Central memory CD8-positive, alpha-beta T cell (primary cell): ENCODE measurements around the gene RPA3.
A peak's percentile ranks its signal among the peaks of the same experiment; 100 is the strongest.
"Not testable (repeated sequence)": the region's sequence is repeated elsewhere in the genome, so short reads cannot be mapped to it uniquely, and the experiment has no call there.

Experiments used
- ATAC-seq: fragments of 150-1000 bp; cut with Tn5 transposase; replicated peaks from 2 replicates; pipeline ENCODE4 v1.10.0; 2022; ENCODE audit warnings: mild to moderate bottlenecking, moderate FRiP score, moderate number of reproducible peaks; ENCODE audit not compliant: poor library complexity, severe bottlenecking; ENCODE audit errors: extremely low read depth
- DNase-seq, 2 donors: peaks; one replicate each; pipeline ENCODE4 v3.0.0; 2021; ENCODE audit warnings: low spot score in 2 of 2
- H3K27ac Mint-ChIP-seq: one replicate; pipeline ENCODE4 v1.8.0; 2022; ENCODE audit warnings: low read depth, mild to moderate bottlenecking, moderate library complexity, mixed read lengths
- H3K27me3 Mint-ChIP-seq: one replicate; pipeline ENCODE4 v1.8.0; 2022; ENCODE audit warnings: mixed read lengths
- H3K36me3 Mint-ChIP-seq: one replicate; pipeline ENCODE4 v1.8.0; 2022; ENCODE audit warnings: mild to moderate bottlenecking, moderate library complexity, mixed read lengths; ENCODE audit not compliant: insufficient read depth
- H3K4me1 Mint-ChIP-seq: one replicate; pipeline ENCODE4 v1.8.0; 2022; ENCODE audit warnings: mixed read lengths
- H3K4me3 Mint-ChIP-seq: one replicate; pipeline ENCODE4 v1.8.0; 2022; ENCODE audit warnings: mild to moderate bottlenecking, moderate library complexity, mixed read lengths
- H3K9me3 Mint-ChIP-seq: one replicate; pipeline ENCODE4 v1.8.0; 2022; ENCODE audit warnings: mixed read lengths

RPA3 gene

DNA sequence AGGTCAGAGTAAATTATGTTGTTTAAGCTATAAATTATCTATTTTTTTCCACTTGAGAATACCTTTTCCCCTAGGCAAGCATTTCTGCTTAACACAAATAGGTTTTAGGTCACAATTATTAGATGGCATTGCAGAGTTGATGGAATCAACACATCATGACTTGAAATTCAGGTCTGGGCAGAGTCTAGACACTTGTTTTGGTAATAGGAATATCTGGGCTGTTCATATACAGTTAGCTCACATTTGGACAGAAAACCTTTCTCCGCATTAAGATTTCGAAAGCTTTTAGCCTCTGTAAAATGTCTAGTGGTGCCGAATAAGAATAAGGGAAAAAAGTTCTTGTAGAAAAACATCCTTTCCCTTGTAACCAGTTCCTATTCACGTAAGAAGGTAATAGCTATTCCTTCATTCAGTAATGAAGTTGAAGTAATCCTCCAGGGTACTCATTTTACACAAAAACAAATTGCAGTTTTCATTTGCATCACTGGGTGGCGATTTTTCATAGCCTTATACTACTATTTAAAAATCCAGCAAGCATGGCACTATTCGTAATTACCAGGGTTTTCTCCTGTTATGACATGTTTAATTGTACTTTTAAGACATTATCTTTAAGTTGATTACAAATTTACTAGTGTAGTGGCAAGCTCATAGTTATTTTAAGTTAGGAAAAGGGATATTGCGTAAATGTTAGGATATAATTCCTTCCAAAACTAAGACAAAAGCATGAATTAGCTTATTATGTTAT is 37.0 kb downstream of the RPA3 start:
- Mint-ChIP-seq H3K4me1 (peaks cover 26% of the 10 kb centered on the region), H3K36me3 (peaks cover 9% of the 10 kb centered on the region), H3K27me3 (no peaks in the 10 kb centered on the region), H3K4me3 (no peak overlapping the region), H3K27ac (no peak overlapping the region), H3K9me3 (no peaks in the 10 kb centered on the region)
- ATAC-seq, result peak; percentile 64
- peak in 1 of 2 donors; percentile 27 for DNase-seq

DNA sequence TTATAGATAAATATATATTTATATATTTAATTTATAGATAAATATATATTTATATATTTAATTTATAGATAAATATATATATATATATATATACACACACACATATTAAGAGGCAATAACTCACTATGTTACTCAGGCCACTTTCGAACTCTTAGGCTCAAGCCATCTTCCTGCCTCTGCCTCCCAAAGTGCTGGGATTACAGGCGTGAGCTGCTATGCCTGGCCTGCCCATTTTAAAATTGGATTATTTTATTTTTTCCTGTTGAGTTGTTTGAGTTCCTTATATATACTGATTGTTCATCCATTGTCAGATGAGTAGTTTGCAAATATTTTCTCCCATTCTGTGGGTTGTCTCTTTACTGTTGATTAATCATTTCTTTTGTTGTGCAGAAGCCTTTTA is 38.8 kb downstream of the RPA3 start:
- not testable (repeated sequence) for H3K4me3 Mint-ChIP-seq, H3K9me3 Mint-ChIP-seq, DNase-seq, H3K27me3 Mint-ChIP-seq, ATAC-seq, H3K27ac Mint-ChIP-seq
- H3K4me1 Mint-ChIP-seq, result peaks cover 26% of the 10 kb centered on the region
- H3K36me3 Mint-ChIP-seq, result peaks cover 12% of the 10 kb centered on the region

DNA sequence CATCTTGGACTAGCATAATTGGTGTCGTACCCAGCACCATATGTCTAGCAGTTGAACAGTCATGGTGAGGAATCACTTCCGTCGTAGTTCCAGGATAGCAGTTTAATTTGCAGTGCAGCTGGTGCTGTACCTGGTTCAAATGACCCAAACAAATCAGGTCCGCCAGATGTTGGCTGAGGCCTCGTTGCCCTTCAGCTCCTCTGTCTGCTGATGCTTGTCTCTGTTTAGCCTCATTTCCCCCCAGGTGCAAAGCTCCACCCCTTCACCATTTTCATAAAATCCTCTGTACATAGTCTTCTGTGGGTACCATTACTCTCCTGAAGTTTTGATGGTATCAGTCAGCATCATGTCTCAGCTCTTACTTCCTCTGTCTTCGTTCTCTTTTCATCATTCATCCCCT is 42.7 kb downstream of the RPA3 start:
- Mint-ChIP-seq H3K27ac (peak overlapping the region; percentile 69), H3K36me3 (peaks cover 9% of the 10 kb centered on the region), H3K4me3 (no peak overlapping the region), H3K27me3 (no peaks in the 10 kb centered on the region), H3K4me1 (peaks cover 31% of the 10 kb centered on the region), H3K9me3 (no peaks in the 10 kb centered on the region)
- no peak for DNase-seq
- no peak for ATAC-seq

DNA sequence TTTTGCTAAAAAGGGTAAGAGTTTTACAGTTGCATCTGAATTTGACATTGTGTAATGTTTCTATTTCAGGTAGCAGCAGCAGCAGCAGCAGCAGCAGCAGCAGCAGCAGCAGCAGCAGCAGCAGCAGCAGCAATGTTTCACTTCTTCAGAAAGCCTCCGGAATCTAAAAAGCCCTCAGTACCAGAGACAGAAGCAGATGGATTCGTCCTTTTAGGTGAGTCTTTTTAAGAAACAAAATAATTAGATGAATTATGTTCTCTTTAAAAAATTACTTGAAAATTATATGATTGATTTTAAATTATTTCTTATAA is 45.2 kb downstream of the RPA3 start:
- H3K27ac Mint-ChIP-seq, result peak overlapping the region; percentile 23
- H3K4me3 Mint-ChIP-seq, result no peak overlapping the region
- H3K36me3 Mint-ChIP-seq, result peaks cover 9% of the 10 kb centered on the region

DNA sequence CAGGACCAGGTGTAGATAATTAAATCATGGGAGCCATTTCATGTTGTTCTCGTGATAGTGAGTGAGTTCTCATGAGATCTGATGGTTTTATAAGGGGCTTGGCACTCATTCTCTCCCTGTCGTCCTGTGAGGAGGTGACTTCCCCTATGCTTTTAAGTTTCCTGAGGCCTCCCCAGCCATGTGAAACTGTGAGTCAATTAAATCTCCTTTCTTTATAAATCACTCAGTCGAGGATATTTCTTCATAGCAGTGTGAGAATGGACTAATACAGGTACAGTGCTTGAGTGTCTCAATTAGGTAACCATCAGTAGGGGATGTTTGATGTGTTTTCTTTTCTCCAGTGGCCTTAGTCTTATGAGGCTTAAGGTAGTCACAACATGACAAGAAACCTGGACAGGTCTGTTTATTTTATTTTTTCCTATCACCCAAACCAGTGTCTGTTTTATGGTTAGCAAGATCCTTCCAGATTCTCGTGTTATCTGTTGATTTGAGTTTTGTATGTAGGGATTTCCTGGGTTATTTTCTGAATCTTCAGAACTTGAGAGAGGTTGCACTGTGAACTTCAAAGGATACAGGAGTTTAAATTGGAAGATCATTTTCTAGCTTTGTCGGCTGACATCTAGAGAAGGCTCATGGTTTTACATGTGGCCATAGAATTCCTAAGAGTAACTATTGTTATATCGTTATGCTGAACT is 45.7 kb downstream of the RPA3 start:
- Mint-ChIP-seq H3K9me3 (no peaks in the 10 kb centered on the region), H3K4me1 (peaks cover 27% of the 10 kb centered on the region), H3K27me3 (no peaks in the 10 kb centered on the region), H3K36me3 (peaks cover 8% of the 10 kb centered on the region), H3K27ac (peak overlapping the region; percentile 23), H3K4me3 (no peak overlapping the region)
- ATAC-seq (no peak), DNase-seq (no peak)

More for the DNA sequence above, 45.2 kb downstream of the RPA3 start:
- Mint-ChIP-seq H3K27me3 (no peaks in the 10 kb centered on the region), H3K9me3 (no peaks in the 10 kb centered on the region), H3K4me1 (peaks cover 27% of the 10 kb centered on the region)
- DNase-seq (no peak), ATAC-seq (no peak)

DNA sequence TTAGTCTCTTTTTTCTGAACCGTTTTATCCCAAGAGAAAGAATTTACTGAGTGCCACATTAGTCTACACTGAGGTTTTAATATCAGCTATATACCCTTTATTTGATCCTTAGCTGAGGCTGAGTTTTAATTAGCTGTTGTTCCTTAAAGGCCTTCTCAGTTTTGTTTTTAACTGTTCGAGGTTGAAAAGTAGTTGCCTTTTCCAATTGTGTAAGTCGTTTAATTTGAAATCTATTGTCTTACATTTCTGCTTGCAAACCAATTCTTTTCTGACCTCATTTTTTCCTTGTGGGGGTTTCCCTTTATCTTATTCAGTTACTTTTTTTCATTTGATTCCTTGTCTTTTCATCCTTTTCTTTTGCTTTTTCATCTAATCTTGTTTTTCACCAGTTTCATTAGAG is 47.0 kb downstream of the RPA3 start:
- no peak overlapping the region for H3K4me3 Mint-ChIP-seq
- no peaks in the 10 kb centered on the region for H3K9me3 Mint-ChIP-seq
- no peak for ATAC-seq
- H3K4me1 Mint-ChIP-seq, result peaks cover 27% of the 10 kb centered on the region
- peaks cover 6% of the 10 kb centered on the region for H3K36me3 Mint-ChIP-seq
- DNase-seq, result no peak
- H3K27ac Mint-ChIP-seq, result peak overlapping the region; percentile 30
- no peaks in the 10 kb centered on the region for H3K27me3 Mint-ChIP-seq

DNA sequence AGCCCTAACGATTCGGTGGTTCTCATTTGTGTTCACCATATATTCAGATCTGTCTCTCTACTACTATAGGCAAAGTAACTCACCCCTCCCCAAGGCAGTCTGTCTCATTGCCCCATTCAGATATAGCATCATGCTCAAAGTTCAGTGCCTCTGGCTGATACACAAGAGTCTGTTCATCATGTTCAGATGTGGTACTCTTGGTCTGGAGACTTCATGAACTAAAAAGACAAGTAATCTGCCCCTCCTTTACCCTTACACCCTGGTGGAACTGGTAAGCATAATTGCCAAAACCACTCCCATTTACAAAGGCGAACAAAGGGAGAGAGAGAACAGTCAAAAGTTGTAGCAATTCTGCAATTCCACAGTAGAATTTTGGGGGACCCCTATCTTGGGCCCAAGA is 47.9 kb downstream of the RPA3 start:
- Mint-ChIP-seq H3K9me3 (no peaks in the 10 kb centered on the region), H3K4me3 (no peak overlapping the region), H3K27ac (no peak overlapping the region), H3K27me3 (no peaks in the 10 kb centered on the region), H3K36me3 (peaks cover 4% of the 10 kb centered on the region), H3K4me1 (peaks cover 31% of the 10 kb centered on the region)
- DNase-seq, result no peak
- ATAC-seq, result no peak

DNA sequence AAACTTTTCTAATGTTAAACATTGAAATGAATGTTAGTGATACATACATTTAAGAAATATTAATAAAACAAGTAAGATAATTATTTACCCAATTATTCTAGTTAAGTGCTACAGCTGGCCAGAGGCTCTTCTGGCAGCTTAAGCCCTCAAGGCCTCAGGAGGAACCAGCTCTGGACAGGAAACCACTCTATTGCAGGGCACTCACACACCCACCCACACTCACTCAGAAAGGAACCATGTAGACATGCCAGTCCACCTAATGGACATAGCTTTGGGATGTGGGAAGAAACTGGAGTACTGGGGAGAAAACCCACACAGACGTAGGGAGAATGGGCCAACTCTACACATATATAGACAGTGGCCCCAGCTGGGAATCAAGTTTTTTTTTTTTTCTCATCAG is 49.7 kb downstream of the RPA3 start:
- Mint-ChIP-seq H3K27ac (no peak overlapping the region), H3K9me3 (no peaks in the 10 kb centered on the region), H3K36me3 (peaks cover 4% of the 10 kb centered on the region), H3K4me1 (peaks cover 41% of the 10 kb centered on the region), H3K4me3 (no peak overlapping the region), H3K27me3 (no peaks in the 10 kb centered on the region)
- DNase-seq, result no peak
- no peak for ATAC-seq

DNA sequence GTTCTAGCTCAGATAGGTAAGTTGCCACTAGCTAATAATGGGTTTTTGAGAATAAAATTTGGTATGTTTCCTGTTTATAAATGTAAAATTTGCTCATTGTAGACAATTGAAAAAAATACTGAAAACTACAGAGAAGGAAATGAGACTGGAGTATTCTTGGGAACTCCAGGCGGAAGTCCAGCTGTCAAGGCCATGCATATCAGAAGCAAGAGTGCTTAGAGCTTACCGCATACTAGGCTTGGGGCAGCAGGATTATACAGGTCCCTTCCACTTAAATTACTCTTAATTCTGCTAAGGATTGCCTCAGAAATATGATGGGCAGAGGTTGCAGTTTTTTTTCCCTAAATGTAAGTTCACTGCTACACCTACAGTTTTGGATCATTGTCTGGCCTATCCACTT is 51.2 kb downstream of the RPA3 start:
- ATAC-seq, result no peak
- no peaks in the 10 kb centered on the region for H3K9me3 Mint-ChIP-seq
- H3K36me3 Mint-ChIP-seq, result peaks cover 1% of the 10 kb centered on the region

DNA sequence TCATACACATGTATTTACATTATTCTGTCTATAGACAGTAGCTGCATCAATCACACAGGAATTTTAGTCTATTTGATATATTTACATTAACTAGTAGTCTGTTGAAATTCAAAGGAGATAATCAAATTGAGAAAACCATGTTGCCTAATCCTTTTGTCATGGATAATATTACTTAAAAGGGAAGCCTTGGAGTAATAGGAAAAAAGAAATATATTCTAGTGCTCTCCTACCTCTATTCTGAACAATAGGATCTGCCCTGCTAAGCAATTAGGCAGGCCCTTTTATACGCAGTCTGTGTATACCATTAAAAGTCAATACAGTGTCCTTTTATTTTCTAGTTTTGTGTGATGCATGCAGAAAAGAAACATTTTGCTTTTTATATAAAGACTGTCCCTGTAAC is 53.4 kb downstream of the RPA3 start:
- ATAC-seq (no peak), DNase-seq (no peak)
- Mint-ChIP-seq H3K4me1 (peaks cover 32% of the 10 kb centered on the region), H3K27ac (no peak overlapping the region), H3K9me3 (peaks cover 1% of the 10 kb centered on the region), H3K36me3 (peaks cover 1% of the 10 kb centered on the region), H3K4me3 (no peak overlapping the region), H3K27me3 (no peaks in the 10 kb centered on the region)

More for the DNA sequence above, 51.2 kb downstream of the RPA3 start:
- no peak for DNase-seq
- Mint-ChIP-seq H3K27me3 (no peaks in the 10 kb centered on the region), H3K27ac (no peak overlapping the region), H3K4me3 (no peak overlapping the region), H3K4me1 (peaks cover 36% of the 10 kb centered on the region)

DNA sequence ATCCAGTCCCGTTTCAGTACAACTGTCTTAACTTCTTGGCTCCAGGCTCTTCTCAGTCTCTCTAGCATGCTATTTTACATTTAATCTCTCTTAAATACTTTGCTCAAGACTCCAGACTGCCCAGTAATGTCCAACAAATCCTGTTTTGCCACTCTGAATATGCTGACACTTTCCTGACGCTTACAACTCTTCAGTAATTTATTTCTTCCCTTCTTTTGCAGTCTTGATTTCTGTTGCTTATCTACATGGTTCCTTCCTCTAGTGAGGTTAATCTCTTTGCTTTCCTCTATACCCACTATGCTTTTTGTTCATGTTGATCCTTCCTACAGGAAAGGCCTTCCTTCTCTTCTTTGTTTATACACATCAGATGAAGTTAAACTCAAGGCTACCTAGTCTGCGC is 54.1 kb downstream of the RPA3 start:
- H3K4me3 Mint-ChIP-seq, result no peak overlapping the region
- no peak overlapping the region for H3K27ac Mint-ChIP-seq
- H3K4me1 Mint-ChIP-seq, result peaks cover 39% of the 10 kb centered on the region
- ATAC-seq (no peak), DNase-seq (no peak)
- peaks cover 9% of the 10 kb centered on the region for H3K9me3 Mint-ChIP-seq
- peaks cover 1% of the 10 kb centered on the region for H3K36me3 Mint-ChIP-seq
- no peaks in the 10 kb centered on the region for H3K27me3 Mint-ChIP-seq

DNA sequence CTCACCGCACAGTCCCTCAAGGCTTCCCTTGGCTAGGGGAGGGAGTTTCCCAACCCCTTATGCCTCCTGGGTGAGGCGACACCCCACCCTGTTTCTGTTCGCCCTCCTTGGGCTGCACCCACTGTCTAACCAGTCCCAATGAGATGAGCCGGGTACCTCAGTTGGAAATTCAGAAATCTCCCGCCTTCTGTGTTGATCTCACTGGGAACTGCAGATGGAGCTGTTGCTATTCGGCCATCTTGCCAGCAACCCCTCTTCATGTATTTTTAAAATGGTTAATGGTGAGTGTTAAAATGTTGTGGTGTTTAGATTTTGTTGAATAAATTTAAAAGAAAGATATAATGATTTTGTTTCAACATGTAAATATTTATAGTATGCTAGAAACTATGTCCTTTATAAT is 55.9 kb downstream of the RPA3 start:
- H3K4me1 Mint-ChIP-seq, result peaks cover 54% of the 10 kb centered on the region
- H3K9me3 Mint-ChIP-seq, result peaks cover 19% of the 10 kb centered on the region
- H3K27me3 Mint-ChIP-seq, result no peaks in the 10 kb centered on the region
- no peak for ATAC-seq
- H3K4me3 Mint-ChIP-seq, result no peak overlapping the region
- no peak for DNase-seq
- H3K36me3 Mint-ChIP-seq, result no peaks in the 10 kb centered on the region
- H3K27ac Mint-ChIP-seq, result no peak overlapping the region

DNA sequence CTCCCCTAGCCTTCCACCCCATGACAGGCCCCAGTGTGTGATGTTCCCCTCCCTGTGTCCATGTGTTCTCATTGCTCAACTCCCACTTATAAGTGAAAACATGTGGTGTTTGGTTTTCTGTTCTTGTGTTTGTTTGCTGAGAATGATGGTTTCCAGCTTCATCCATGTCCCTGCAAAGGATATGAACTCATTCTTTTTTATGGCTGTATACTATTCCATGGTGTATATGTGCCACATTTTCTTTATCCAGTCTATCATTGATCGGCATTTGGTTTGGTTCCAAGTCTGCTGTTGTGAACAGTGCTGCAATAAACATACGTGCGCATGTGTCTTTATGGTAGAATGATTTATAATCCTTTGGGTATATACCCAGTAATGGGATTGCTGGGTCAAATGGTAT is 61.9 kb downstream of the RPA3 start:
- DNase-seq, H3K36me3 Mint-ChIP-seq, H3K27ac Mint-ChIP-seq, ATAC-seq, H3K27me3 Mint-ChIP-seq, H3K4me3 Mint-ChIP-seq: not testable (repeated sequence)
- Mint-ChIP-seq H3K4me1 (peaks cover 63% of the 10 kb centered on the region), H3K9me3 (peaks cover 19% of the 10 kb centered on the region)
